MCF 10A (cell line): ENCODE measurements around the gene CRADD. TPM values are rescaled to one million over a fixed set of nuclear protein-coding genes. Genes with fewer than 3 reads are reported as not detected.
"Not testable (repeated sequence)": the region's sequence is repeated elsewhere in the genome, so short reads cannot be mapped to it uniquely, and the experiment has no call there.

ENCODE experiments used
- BruUV-seq: library from RNA; stranded (reverse); fragments of 400-500 nt; replicated peaks from 2 replicates; lab custom pipeline; 2021; lab: Mats Ljungman, UMichigan
- CTCF ChIA-PET: fragments of 300-600 bp; sonication (Branson Sonifier 250); formaldehyde crosslinking; extraction: SDS; loops from one replicate; lab custom pipeline; 2021; ENCODE audit warnings: antibody characterized with exemption, inconsistent platforms; lab: Yijun Ruan, JAX
- POLR2A ChIA-PET: fragments of 300-600, 350-650 bp; sonication (Branson Sonifier 250); formaldehyde crosslinking; extraction: SDS; loops from one replicate; lab custom pipeline; 2020; ENCODE audit warnings: antibody characterized with exemption, inconsistent platforms; lab: Yijun Ruan, JAX
- DNase-seq: peaks from one replicate; pipeline ENCODE4 v3.0.0-alpha.2; 2018; ENCODE audit not compliant: unreplicated experiment
- H3K27ac Mint-ChIP-seq: one replicate; pipeline ENCODE4 v1.8.0; 2022; ENCODE audit warnings: mild to moderate bottlenecking, low read depth, mixed read lengths; ENCODE audit not compliant: unreplicated experiment
- H3K27me3 Mint-ChIP-seq: one replicate; pipeline ENCODE4 v1.8.0; 2022; ENCODE audit warnings: mixed read lengths; ENCODE audit not compliant: insufficient read depth, unreplicated experiment
- H3K36me3 Mint-ChIP-seq: one replicate; pipeline ENCODE4 v1.8.0; 2022; ENCODE audit warnings: mild to moderate bottlenecking, moderate library complexity, mixed read lengths; ENCODE audit not compliant: insufficient read depth, unreplicated experiment
- H3K4me1 Mint-ChIP-seq: one replicate; pipeline ENCODE4 v1.8.0; 2022; ENCODE audit warnings: mixed read lengths; ENCODE audit not compliant: insufficient read depth, unreplicated experiment
- H3K4me3 Mint-ChIP-seq: one replicate; pipeline ENCODE4 v1.8.0; 2022; ENCODE audit warnings: mild to moderate bottlenecking, moderate library complexity, mixed read lengths; ENCODE audit not compliant: unreplicated experiment
- H3K9me3 Mint-ChIP-seq: one replicate; pipeline ENCODE4 v1.8.0; 2022; ENCODE audit warnings: mixed read lengths; ENCODE audit not compliant: unreplicated experiment
- CTCF ChIP-seq: fragments of 200-600 bp; IDR thresholded peaks from one replicate; pipeline ENCODE4 v1.8.0; 2022; ENCODE audit warnings: antibody characterized with exemption, mild to moderate bottlenecking; ENCODE audit not compliant: unreplicated experiment
- intact Hi-C: fragments of 100-400 bp; cut with micrococcal nuclease; formaldehyde crosslinking; loops from 2 replicates; pipeline ENCODE4 v1.14.1; 2022
- total RNA-seq: library from RNA; stranded (reverse); gene quantifications from 2 replicates; pipeline ENCODE4 v1.2.3, GENCODE V29; 2022

Gene CRADD
- total RNA-seq, 1 experiment from 2014 or later, result 15.4 TPM

GRCh38 chr12:93750056-93750455 is 72.9 kb downstream of the CRADD start:
- ChIA-PET POLR2A (interaction anchor here (0.6 kb wide), 1 partner anchor 1603 kb away, joined by 3 read pairs; no protein-coding TSS in a partner anchor), CTCF (interaction anchor here (0.9 to 1.0 kb wide), 2 partner anchors 12 to 54 kb away, joined by 3 to 4 read pairs; no protein-coding TSS in a partner anchor)
- Mint-ChIP-seq H3K4me1 (peaks cover 9% of the 10 kb centered on the region), H3K9me3 (peaks cover 21% of the 10 kb centered on the region), H3K27me3 (no peaks in the 10 kb centered on the region), H3K36me3 (peaks cover 4% of the 10 kb centered on the region), H3K4me3 (no peak overlapping the region), H3K27ac (peak overlapping the region; percentile 5)
- BruUV-seq, result no TSS peak
- TF ChIP-seq CTCF, result no peak
- DNase-seq, result no peak
- intact Hi-C loops, result no loop called here

GRCh38 chr12:93751864-93752610 is 74.9 kb downstream of the CRADD start:
- intact Hi-C loops, result no loop called here
- H3K27me3 Mint-ChIP-seq, result no peaks in the 10 kb centered on the region
- H3K9me3 Mint-ChIP-seq, result peaks cover 21% of the 10 kb centered on the region
- BruUV-seq, result no TSS peak
- no peak for DNase-seq
- POLR2A ChIA-PET, result interaction anchor here (0.9 kb wide), 1 partner anchor 33 kb away, joined by 3 read pairs; no protein-coding TSS in a partner anchor
- TF ChIP-seq CTCF, result no peak
- no peak overlapping the region for H3K27ac Mint-ChIP-seq
- H3K36me3 Mint-ChIP-seq, result peaks cover 4% of the 10 kb centered on the region
- CTCF ChIA-PET, result interaction anchor here (0.6 to 1.4 kb wide), 2 partner anchors 13 to 348 kb away, joined by 3 read pairs; no protein-coding TSS in a partner anchor
- no peak overlapping the region for H3K4me3 Mint-ChIP-seq
- H3K4me1 Mint-ChIP-seq, result peaks cover 9% of the 10 kb centered on the region

- H3K4me1 Mint-ChIP-seq, result peaks cover 9% of the 10 kb centered on the region
- peaks cover 21% of the 10 kb centered on the region for H3K9me3 Mint-ChIP-seq
- ChIA-PET POLR2A (interaction anchor here (0.6 to 0.9 kb wide), 2 partner anchors 32 to 135 kb away, joined by 3 read pairs; no protein-coding TSS in a partner anchor), CTCF (interaction anchor here (1.0 to 1.4 kb wide), 5 partner anchors 12 to 348 kb away, joined by 3 to 5 read pairs (median 3); no protein-coding TSS in a partner anchor)
- H3K36me3 Mint-ChIP-seq, result peaks cover 4% of the 10 kb centered on the region
- intact Hi-C loops, result no loop called here
- DNase-seq, result no peak
- BruUV-seq, result no TSS peak
- H3K27me3 Mint-ChIP-seq, result no peaks in the 10 kb centered on the region
- no peak overlapping the region for H3K27ac Mint-ChIP-seq
- H3K4me3 Mint-ChIP-seq, result no peak overlapping the region
- TF ChIP-seq CTCF, result no peak
These were observed 76.1 kb downstream of the CRADD start for GRCh38 chr12:93753285-93753684.

GRCh38 chr12:93753838-93754429 is 76.8 kb downstream of the CRADD start:
- H3K9me3 Mint-ChIP-seq, result peaks cover 21% of the 10 kb centered on the region
- H3K36me3 Mint-ChIP-seq, result peaks cover 4% of the 10 kb centered on the region
- no peak for DNase-seq
- TF ChIP-seq CTCF, result no peak
- no TSS peak for BruUV-seq
- ChIA-PET CTCF (interaction anchor here (1.0 to 1.1 kb wide), 4 partner anchors 13 to 348 kb away, joined by 3 to 5 read pairs (median 4); no protein-coding TSS in a partner anchor), POLR2A (no interaction called here)
- H3K4me1 Mint-ChIP-seq, result peaks cover 11% of the 10 kb centered on the region
- no peak overlapping the region for H3K4me3 Mint-ChIP-seq
- intact Hi-C loops, result no loop called here
- no peak overlapping the region for H3K27ac Mint-ChIP-seq
- H3K27me3 Mint-ChIP-seq, result no peaks in the 10 kb centered on the region

GRCh38 chr12:93754859-93755258 is 77.7 kb downstream of the CRADD start:
- H3K36me3 Mint-ChIP-seq, H3K27me3 Mint-ChIP-seq, intact Hi-C loops, DNase-seq, H3K27ac Mint-ChIP-seq, POLR2A ChIA-PET, BruUV-seq, H3K4me3 Mint-ChIP-seq: not testable (repeated sequence)
- peaks cover 21% of the 10 kb centered on the region for H3K9me3 Mint-ChIP-seq
- CTCF ChIA-PET, result interaction anchor here (0.6 to 2.9 kb wide), 2 partner anchors 12 to 96 kb away, joined by 3 to 8 read pairs; no protein-coding TSS in a partner anchor
- peaks cover 14% of the 10 kb centered on the region for H3K4me1 Mint-ChIP-seq
